ENCODE measurements around the gene HDAC3.

The HDAC3 gene

GRCh38 chr5:141632650-141633049 lies 4.0 kb downstream of the HDAC3 start:
- TF ChIP-seq CSRNP3 (CRISPR knock-in tag; IDR thresholded peaks at IDR 0.05) (no peak), CREB5 (CRISPR knock-in tag; IDR thresholded peaks at IDR 0.05; ENCODE audit: low read depth) (no peak)
- ATAC-seq, result no peak

- TF ChIP-seq TOX (CRISPR knock-in tag; IDR thresholded peaks at IDR 0.05; ENCODE audit: borderline replicate concordance) (no peak), SNAI2 (CRISPR knock-in tag; IDR thresholded peaks at IDR 0.05) (no peak), CSRNP3 (CRISPR knock-in tag; IDR thresholded peaks at IDR 0.05) (no peak), ZNF8 (CRISPR knock-in tag; IDR thresholded peaks at IDR 0.05) (no peak), ZC3H10 (CRISPR knock-in tag; IDR thresholded peaks at IDR 0.05) (no peak), ZFP30 (CRISPR knock-in tag; IDR thresholded peaks at IDR 0.05) (no peak), ESRRG (CRISPR knock-in tag; IDR thresholded peaks at IDR 0.05) (no peak), CREB5 (CRISPR knock-in tag; IDR thresholded peaks at IDR 0.05; ENCODE audit: low read depth) (no peak)
- no peak for ATAC-seq
These were observed 6.0 kb downstream of the HDAC3 start for GRCh38 chr5:141630570-141631140.

- TF ChIP-seq CREB5 (CRISPR knock-in tag; IDR thresholded peaks at IDR 0.05; ENCODE audit: low read depth) (no peak), ZNF8 (CRISPR knock-in tag; IDR thresholded peaks at IDR 0.05) (no peak), ZFP30 (CRISPR knock-in tag; IDR thresholded peaks at IDR 0.05) (no peak), TSHZ2 (CRISPR knock-in tag; IDR thresholded peaks at IDR 0.05) (no peak), CSRNP3 (CRISPR knock-in tag; IDR thresholded peaks at IDR 0.05) (no peak), ZFP3 (CRISPR knock-in tag; IDR thresholded peaks at IDR 0.05) (no peak), ZNF70 (CRISPR knock-in tag; IDR thresholded peaks at IDR 0.05) (no peak), BACH2 (CRISPR knock-in tag; IDR thresholded peaks at IDR 0.05; ENCODE audit: borderline replicate concordance) (no peak)
- no peak for ATAC-seq
These were observed 8.4 kb downstream of the HDAC3 start for GRCh38 chr5:141628175-141628788.

- no peak for ATAC-seq
- TF ChIP-seq BACH2 (CRISPR knock-in tag; IDR thresholded peaks at IDR 0.05; ENCODE audit: borderline replicate concordance) (no peak), CREB5 (CRISPR knock-in tag; IDR thresholded peaks at IDR 0.05; ENCODE audit: low read depth) (no peak), TSHZ2 (CRISPR knock-in tag; IDR thresholded peaks at IDR 0.05) (no peak), ZFP30 (CRISPR knock-in tag; IDR thresholded peaks at IDR 0.05) (no peak), ZFP3 (CRISPR knock-in tag; IDR thresholded peaks at IDR 0.05) (no peak), TCF4 (CRISPR knock-in tag; IDR thresholded peaks at IDR 0.05; ENCODE audit: borderline replicate concordance) (no peak), ZC3H10 (CRISPR knock-in tag; IDR thresholded peaks at IDR 0.05) (no peak), OSR1 (CRISPR knock-in tag; IDR thresholded peaks at IDR 0.05) (no peak), CSRNP3 (CRISPR knock-in tag; IDR thresholded peaks at IDR 0.05) (no peak)
These were observed 13.0 kb downstream of the HDAC3 start for GRCh38 chr5:141623611-141624010.
